GM12872 (cell line): Measurements from ENCODE around the gene CNGB1.

Source experiments
- CTCF ChIP-seq: IDR thresholded peaks from 3 replicates; pipeline ENCODE4 v1.5.1; 2011; ENCODE audit warnings: low read depth, mild to moderate bottlenecking, low read length, moderate library complexity; ENCODE audit not compliant: insufficient read depth

The CNGB1 gene

GRCh38 chr16:57920215-57920879, 50.6 kb downstream of the CNGB1 start:
- no peak for TF ChIP-seq CTCF

- no peak for TF ChIP-seq CTCF
Measured at GRCh38 chr16:57918994-57919393, 51.9 kb downstream of the CNGB1 start.

- no peak for TF ChIP-seq CTCF
Measured at GRCh38 chr16:57918444-57918843, 52.5 kb downstream of the CNGB1 start.

- TF ChIP-seq CTCF = no peak
Measured at GRCh38 chr16:57916735-57917438, 54.0 kb downstream of the CNGB1 start.

- TF ChIP-seq CTCF = no peak
Measured at GRCh38 chr16:57915811-57916488, 55.0 kb downstream of the CNGB1 start.

GRCh38 chr16:57915267-57915666, 55.7 kb downstream of the CNGB1 start:
- TF ChIP-seq CTCF = no peak
